ENCODE results near the gene LANCL3.
"Not testable (repeated sequence)": the region's sequence is repeated elsewhere in the genome, so short reads cannot be mapped to it uniquely, and the experiment has no call there.

The LANCL3 gene

DNA sequence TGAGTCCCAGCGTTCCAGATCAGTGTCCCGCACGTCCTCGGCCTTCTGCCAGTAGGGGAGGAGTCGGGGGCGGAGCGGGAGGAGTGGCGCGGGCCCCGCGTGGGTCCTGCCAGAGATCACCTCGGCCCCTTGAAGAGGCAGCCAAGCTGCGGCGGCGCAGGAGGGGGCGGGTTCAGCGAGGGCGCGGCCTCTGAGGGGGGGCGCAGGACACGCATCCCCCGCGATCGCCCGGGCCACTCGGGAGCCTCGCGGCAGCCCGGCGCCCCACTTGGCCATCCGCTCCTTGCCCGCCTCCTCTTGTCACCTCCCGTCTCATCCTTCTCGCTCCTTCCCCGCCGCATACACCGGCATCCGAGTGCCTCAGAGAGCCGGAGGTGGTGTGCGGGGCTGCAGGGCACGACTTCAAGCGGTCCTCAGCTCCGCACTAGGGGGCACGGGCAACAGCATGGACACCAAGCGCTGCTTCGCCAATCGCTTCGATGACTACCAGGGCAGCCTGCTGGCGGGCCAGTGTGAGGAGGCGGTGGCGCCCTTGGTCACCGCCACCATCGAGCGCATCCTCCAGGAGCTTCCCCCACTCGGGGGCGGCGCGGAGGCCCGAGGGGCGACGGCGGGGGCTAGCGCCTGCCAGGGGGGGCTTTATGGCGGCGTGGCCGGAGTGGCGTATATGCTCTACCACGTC lies at the start of gene LANCL3:
LANCL3 (plus strand) TSS at position 236 of the 682 bp plus-strand sequence; CDS start at position 446, 210 bp downstream.
- not testable (repeated sequence) for DNase-seq

DNA sequence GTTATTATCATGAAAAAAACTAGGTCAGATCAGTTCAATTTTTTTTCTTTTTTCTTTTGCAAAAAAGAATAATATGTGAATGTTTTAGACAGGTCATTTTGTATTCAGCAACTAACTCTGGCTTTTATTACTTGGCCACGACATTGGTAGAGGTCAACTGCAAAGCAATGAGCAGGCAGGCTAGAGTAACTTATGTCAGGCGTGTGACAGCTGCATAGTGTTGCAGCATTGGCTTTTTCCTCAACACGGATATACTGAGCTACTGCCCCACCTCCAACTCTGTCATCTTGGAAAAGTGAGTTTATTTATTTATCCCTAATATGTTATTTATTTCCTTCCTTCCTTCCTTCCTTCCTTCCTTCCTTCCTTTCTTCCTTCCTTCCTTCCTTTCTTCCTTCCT lies 47.8 kb upstream of the LANCL3 start:
- not testable (repeated sequence) for DNase-seq

- no peak for DNase-seq
Measured at GRCh38 chrX:37541991-37542390, 29.5 kb upstream of the LANCL3 start.

DNA sequence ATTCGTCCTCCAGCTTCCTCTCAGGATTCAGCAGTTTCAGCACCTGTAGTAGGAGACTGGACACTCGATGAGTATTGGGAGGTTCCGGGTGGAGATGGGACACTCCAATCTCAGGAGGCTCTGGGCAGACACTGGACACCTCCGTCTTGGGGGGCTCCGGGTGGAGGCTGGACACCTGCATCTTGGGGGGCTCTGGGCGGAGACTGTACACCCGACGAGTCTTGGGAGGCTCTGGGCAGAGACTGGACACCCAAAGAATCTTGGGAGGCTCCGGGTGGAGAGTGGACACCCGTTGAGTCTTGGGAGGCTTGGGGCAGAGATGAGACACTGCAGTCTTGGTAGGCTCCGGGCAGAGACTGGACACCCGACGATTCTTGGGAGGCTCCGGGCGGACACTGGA lies 28.7 kb upstream of the LANCL3 start:
- no peak for DNase-seq

GRCh38 chrX:37543324-37543723 lies 28.1 kb upstream of the LANCL3 start:
- no peak for DNase-seq

GRCh38 chrX:37544531-37544930 lies 26.9 kb upstream of the LANCL3 start:
- not testable (repeated sequence) for DNase-seq

GRCh38 chrX:37545066-37545465 lies 26.4 kb upstream of the LANCL3 start:
- DNase-seq = no peak

DNA sequence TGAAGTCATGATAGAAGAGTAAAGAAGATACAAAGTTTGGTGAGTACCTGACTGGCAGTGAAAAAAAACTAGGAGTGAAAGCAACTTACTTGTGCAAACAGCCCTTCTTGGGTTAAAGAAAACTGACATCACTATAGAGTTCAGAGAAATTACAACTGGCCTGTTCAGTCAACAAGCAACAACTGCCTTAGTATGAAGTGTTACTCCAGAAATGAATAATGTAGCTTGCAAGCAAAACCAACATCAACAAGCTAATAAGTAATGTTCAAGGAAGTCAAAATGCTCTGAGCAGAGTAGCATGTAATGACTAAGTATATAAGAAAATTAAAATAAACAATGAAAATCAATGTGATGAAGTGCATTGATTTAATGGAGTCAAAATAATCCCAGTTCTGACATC lies 21.8 kb upstream of the LANCL3 start:
- not testable (repeated sequence) for DNase-seq

- no peak for DNase-seq
Measured at GRCh38 chrX:37553476-37553875, 18.0 kb upstream of the LANCL3 start.

GRCh38 chrX:37565254-37565653 lies 6.2 kb upstream of the LANCL3 start:
- DNase-seq = not testable (repeated sequence)

GRCh38 chrX:37570349-37570748 lies 1.1 kb upstream of the LANCL3 start:
- not testable (repeated sequence) for DNase-seq

- not testable (repeated sequence) for DNase-seq
Measured at GRCh38 chrX:37572108-37572587, 687 bp downstream of the LANCL3 start.

- DNase-seq = not testable (repeated sequence)
Measured at GRCh38 chrX:37573121-37573520, 1.7 kb downstream of the LANCL3 start.

GRCh38 chrX:37578045-37578444 lies 6.6 kb downstream of the LANCL3 start:
- no peak for DNase-seq

GRCh38 chrX:37580080-37580479 lies 8.6 kb downstream of the LANCL3 start:
- no peak for DNase-seq

GRCh38 chrX:37587337-37587736 lies 15.9 kb downstream of the LANCL3 start:
- DNase-seq = not testable (repeated sequence)

GRCh38 chrX:37590047-37590446 lies 18.6 kb downstream of the LANCL3 start:
- no peak for DNase-seq

- no peak for DNase-seq
Measured at GRCh38 chrX:37594755-37595382, 23.4 kb downstream of the LANCL3 start.

DNA sequence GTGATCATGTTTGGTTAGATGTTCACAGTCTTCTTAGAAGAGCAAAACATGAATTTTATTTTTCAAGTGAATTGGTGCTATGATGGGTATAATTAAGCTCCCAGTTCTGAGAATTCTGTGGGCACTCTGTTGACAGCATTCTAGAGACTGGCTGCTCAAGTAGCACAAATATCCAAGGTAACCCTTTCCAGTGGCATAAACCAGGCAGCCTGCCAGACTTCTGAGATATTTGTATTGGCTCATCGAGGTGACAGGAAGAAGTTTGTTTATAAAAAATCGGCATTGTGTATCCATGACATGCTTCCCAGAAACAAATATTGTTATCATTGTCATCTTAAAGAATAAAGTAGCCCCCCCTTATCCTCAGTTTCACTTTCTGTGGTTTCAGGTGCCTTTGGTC lies 28.3 kb downstream of the LANCL3 start:
- DNase-seq = no peak

- no peak for DNase-seq
Measured at GRCh38 chrX:37603938-37604409, 32.5 kb downstream of the LANCL3 start.

GRCh38 chrX:37607243-37607642 lies 35.8 kb downstream of the LANCL3 start:
- DNase-seq = no peak

DNA sequence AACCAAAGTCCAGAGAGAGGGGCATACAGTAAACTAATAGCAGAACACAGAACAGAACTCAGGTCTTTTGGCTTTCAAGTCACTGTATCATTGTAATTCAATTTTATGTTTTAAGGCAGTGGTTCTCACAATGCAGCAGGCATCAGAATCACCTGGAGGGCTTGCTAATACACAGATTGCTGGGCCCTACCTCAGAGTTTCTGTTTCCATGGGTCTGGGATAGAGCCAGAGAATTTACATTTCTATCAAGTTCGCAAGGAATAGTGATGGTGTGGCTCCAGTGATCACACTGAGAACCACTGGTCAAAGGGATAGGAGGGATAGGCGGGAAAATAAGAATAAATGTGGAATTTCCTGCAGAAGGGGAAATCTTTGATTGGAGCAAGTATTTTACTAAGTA lies 36.7 kb downstream of the LANCL3 start:
- no peak for DNase-seq

- no peak for DNase-seq
Measured at GRCh38 chrX:37609727-37610126, 38.3 kb downstream of the LANCL3 start.

DNA sequence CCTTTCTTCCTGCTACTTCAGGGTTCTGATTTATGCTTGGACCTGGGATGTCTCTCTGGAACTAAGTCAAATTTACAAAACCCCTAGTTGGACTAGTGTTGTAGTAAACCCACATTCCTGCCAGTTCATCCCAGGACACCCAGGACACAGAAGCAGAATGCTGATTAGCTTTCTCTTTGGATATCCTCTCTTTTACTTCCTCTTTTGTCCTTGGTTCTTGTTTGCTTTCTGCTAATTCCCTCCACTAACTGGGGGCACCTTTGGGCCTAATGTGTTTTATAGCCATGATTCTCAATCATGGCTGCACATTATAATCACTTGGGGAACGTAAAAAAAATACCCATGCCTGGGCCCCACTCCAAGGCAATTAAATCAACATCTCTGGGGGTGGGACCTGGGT lies 42.5 kb downstream of the LANCL3 start:
- DNase-seq = no peak

All from EL (cell line).